GM21515 (cell line): Measurements from ENCODE around the gene TDG.

Experiments
- ATAC-seq: cut with Tn5 transposase; IDR thresholded peaks from one replicate; pipeline ENCODE4 v1.9.1; 2021; ENCODE audit not compliant: unreplicated experiment

The TDG gene

GRCh38 chr12:103965590-103966504, at the start of gene TDG:
Gene TDG (plus strand): TSS chr12:103965872. CDS start chr12:103966038, 166 bp downstream.
- peak; percentile 93 for ATAC-seq

- ATAC-seq, result no peak
Measured at GRCh38 chr12:103917873-103918272, 47.8 kb upstream of the TDG start.

- peak; percentile 39 for ATAC-seq
Measured at GRCh38 chr12:103924761-103925641, 40.7 kb upstream of the TDG start.

- peak; percentile 17 for ATAC-seq
Measured at GRCh38 chr12:103928682-103929045, 37.0 kb upstream of the TDG start.

- peak; percentile 30 for ATAC-seq
Measured at GRCh38 chr12:103929046-103929783, 36.5 kb upstream of the TDG start.

GRCh38 chr12:103929784-103930033, 36.0 kb upstream of the TDG start:
- no peak for ATAC-seq

GRCh38 chr12:103930034-103930786, 35.5 kb upstream of the TDG start, which contains the start of gene HSP90B1:
Gene HSP90B1 (plus strand): TSS chr12:103930410. CDS start chr12:103930516, 106 bp downstream.
- peak; percentile 65 for ATAC-seq

- ATAC-seq, result no peak
Measured at GRCh38 chr12:103930787-103931735, 34.6 kb upstream of the TDG start.

- no peak for ATAC-seq
Measured at GRCh38 chr12:103933237-103933636, 32.4 kb upstream of the TDG start.

GRCh38 chr12:103936679-103937078, 29.0 kb upstream of the TDG start:
- ATAC-seq, result no peak

GRCh38 chr12:103944964-103945363, 20.7 kb upstream of the TDG start:
- no peak for ATAC-seq

- ATAC-seq, result no peak
Measured at GRCh38 chr12:103947871-103948555, 17.7 kb upstream of the TDG start.

- no peak for ATAC-seq
Measured at GRCh38 chr12:103948746-103949406, 16.8 kb upstream of the TDG start.

GRCh38 chr12:103952497-103952896, 13.2 kb upstream of the TDG start:
- no peak for ATAC-seq

GRCh38 chr12:103955811-103956508, 9.7 kb upstream of the TDG start:
- ATAC-seq, result no peak

GRCh38 chr12:103956509-103957027, 9.1 kb upstream of the TDG start:
- ATAC-seq, result peak; percentile 27

- ATAC-seq, result no peak
Measured at GRCh38 chr12:103957865-103958388, 7.7 kb upstream of the TDG start.
